PC-9 (cell line): ENCODE results near the gene RNF130. TPM values are rescaled to one million over a fixed set of nuclear protein-coding genes. Genes with fewer than 3 reads are reported as not detected.
A peak's percentile ranks its signal among the peaks of the same experiment; 100 is the strongest.

Experiments used
- BruUV-seq: library from RNA; stranded (reverse); fragments of 400-500 nt; replicated peaks from 2 replicates; lab custom pipeline; 2021; lab: Mats Ljungman, UMichigan
- CTCF ChIA-PET: fragments of 300-600 bp; sonication (Branson Sonifier 250); formaldehyde crosslinking; loops from one replicate; lab custom pipeline; 2022; ENCODE audit warnings: antibody characterized with exemption; lab: Charles Lee
- POLR2A ChIA-PET: fragments of 300-600 bp; sonication (Branson Sonifier 250); formaldehyde crosslinking; loops from one replicate; lab custom pipeline; 2022; ENCODE audit warnings: antibody characterized with exemption; ENCODE audit not compliant: unreplicated experiment; lab: Charles Lee
- DNase-seq, 2 experiments: peaks; one replicate each; pipeline versions ENCODE4 v3.0.0 to v3.0.0-alpha.2; 2015 to 2022; ENCODE audit warnings: mixed read lengths in 1 of 2
- H2AFZ ChIP-seq: fragments of 200-600 bp; sonication (generic); 2 replicates; pipeline ENCODE4 v1.8.1; 2017; ENCODE audit warnings: antibody characterized with exemption
- H3F3A ChIP-seq: fragments of 200-600 bp; sonication (generic); 2 replicates; pipeline ENCODE4 v1.8.1; 2017; ENCODE audit warnings: antibody characterized with exemption, mild to moderate bottlenecking, low read depth; ENCODE audit not compliant: insufficient read depth
- H3K27ac ChIP-seq: fragments of 200-600 bp; sonication (generic); 2 replicates; pipeline ENCODE4 v1.6.1; 2016; ENCODE audit warnings: mixed run types
- H3K27me3 ChIP-seq: fragments of 200-600 bp; sonication (generic); 2 replicates; pipeline ENCODE4 v1.6.1; 2016; ENCODE audit warnings: low read depth, mixed run types; ENCODE audit not compliant: insufficient read depth
- H3K36me3 ChIP-seq: fragments of 200-600 bp; sonication (generic); 2 replicates; pipeline ENCODE4 v1.6.1; 2016; ENCODE audit warnings: low read depth, mixed run types
- H3K4me1 ChIP-seq: fragments of 200-600 bp; sonication (generic); replicated peaks from 2 replicates; pipeline ENCODE4 v1.6.1; 2016; ENCODE audit warnings: mixed run types; ENCODE audit not compliant: insufficient read depth
- H3K4me2 ChIP-seq: fragments of 200-600 bp; sonication (generic); 2 replicates; pipeline ENCODE4 v1.6.1; 2017; ENCODE audit warnings: mixed run types
- H3K4me3 ChIP-seq: fragments of 200-600 bp; sonication (generic); 2 replicates; pipeline ENCODE4 v1.6.1; 2016; ENCODE audit warnings: mixed run types
- H3K79me2 ChIP-seq: fragments of 200-600 bp; sonication (generic); 2 replicates; pipeline ENCODE4 v1.6.1; 2017; ENCODE audit warnings: low read depth, mixed run types
- H3K9me2 ChIP-seq: fragments of 200-600 bp; sonication (generic); 2 replicates; pipeline ENCODE4 v1.8.1; 2017; ENCODE audit warnings: mild to moderate bottlenecking; ENCODE audit not compliant: insufficient read depth
- H3K9me3 ChIP-seq: fragments of 200-600 bp; sonication (generic); 2 replicates; pipeline ENCODE4 v1.8.1; 2016; ENCODE audit warnings: low read depth; ENCODE audit not compliant: insufficient read depth
- H4K20me1 ChIP-seq: fragments of 200-600 bp; sonication (generic); 2 replicates; pipeline ENCODE4 v1.8.1; 2017; ENCODE audit not compliant: insufficient read depth
- CTCF ChIP-seq: fragments of 200-600 bp; sonication (generic); conservative IDR thresholded peaks from 2 replicates; pipeline ENCODE4 v1.6.1; 2017; ENCODE audit warnings: mixed run types, antibody characterized with exemption, mild to moderate bottlenecking, moderate library complexity
- EZH2 ChIP-seq: fragments of 200-600 bp; sonication (generic); IDR thresholded peaks from 2 replicates; pipeline ENCODE4 v1.8.0; 2017; ENCODE audit warnings: antibody characterized with exemption, low read depth
- intact Hi-C: fragments of 100-400 bp; cut with micrococcal nuclease; formaldehyde crosslinking; loops from one replicate; pipeline ENCODE4 v1.10.0; 2022; ENCODE audit not compliant: unreplicated experiment
- total RNA-seq: library from RNA; stranded (reverse); gene quantifications from 2 replicates; pipeline ENCODE4 v1.2.3, GENCODE V29; 2021

The RNF130 gene
- total RNA-seq, 1 experiment from 2014 or later, result 49.6 TPM

- no peaks in the 10 kb centered on the region for H3K9me3 ChIP-seq
- peaks cover 19% of the 10 kb centered on the region for H3K4me1 ChIP-seq
- intact Hi-C loops, result loop anchor here (5.0 kb wide), 1 partner anchor 230 kb away; the partner anchor contains the start of gene MRNIP
- H2AFZ ChIP-seq, result no peak overlapping the region
- H3K79me2 ChIP-seq, result no peaks in the 10 kb centered on the region
- no peak overlapping the region for H3K27ac ChIP-seq
- no peaks in the 10 kb centered on the region for H3K36me3 ChIP-seq
- H3F3A ChIP-seq, result peaks cover 16% of the 10 kb centered on the region; the same call in 1 of the 2 replicates
- DNase-seq, result no peak
- no TSS peak for BruUV-seq
- peaks cover 4% of the 10 kb centered on the region; the same call in 1 of the 2 replicates for H3K27me3 ChIP-seq
- ChIA-PET POLR2A (no interaction called here), CTCF (no interaction called here)
- no peak overlapping the region for H3K4me2 ChIP-seq
- no peak for TF ChIP-seq EZH2
- no peak for TF ChIP-seq CTCF
- no peaks in the 10 kb centered on the region for H3K9me2 ChIP-seq
- H3K4me3 ChIP-seq, result no peak overlapping the region
- H4K20me1 ChIP-seq, result no peaks in the 10 kb centered on the region
Observed at GRCh38 chr5:180086816-180087399, 15.3 kb upstream of the RNF130 start.

GRCh38 chr5:180085837-180086236 lies 14.3 kb upstream of the RNF130 start:
- TF ChIP-seq CTCF (no peak), EZH2 (no peak)
- Histone ChIP-seq H3F3A (peaks cover 16% of the 10 kb centered on the region; the same call in 1 of the 2 replicates), H3K79me2 (no peaks in the 10 kb centered on the region), H3K9me2 (no peaks in the 10 kb centered on the region), H3K9me3 (no peaks in the 10 kb centered on the region), H3K27ac (no peak overlapping the region), H3K4me2 (peak overlapping the region; percentile 73), H2AFZ (no peak overlapping the region), H3K4me3 (no peak overlapping the region), H3K36me3 (no peaks in the 10 kb centered on the region), H3K27me3 (peaks cover 12% of the 10 kb centered on the region; the same call in 1 of the 2 replicates), H3K4me1 (peaks cover 19% of the 10 kb centered on the region), H4K20me1 (no peaks in the 10 kb centered on the region)
- ChIA-PET POLR2A (no interaction called here), CTCF (no interaction called here)
- BruUV-seq, result no TSS peak
- intact Hi-C loops, result loop anchor here (5.0 kb wide), 1 partner anchor 229 kb away; the partner anchor contains the start of gene MRNIP
- no peak for DNase-seq

GRCh38 chr5:180084638-180085561 lies 13.3 kb upstream of the RNF130 start:
- POLR2A ChIA-PET, result no interaction called here
- Histone ChIP-seq H3K9me3 (no peaks in the 10 kb centered on the region), H3K4me1 (peaks cover 19% of the 10 kb centered on the region), H3K4me3 (peak overlapping the region; percentile 21; the same call in 1 of the 2 replicates), H4K20me1 (no peaks in the 10 kb centered on the region), H3K27ac (0 out of 2 replicates have a peak overlapping the region, but pooled peaks have one; percentile 25), H2AFZ (no peak overlapping the region), H3K4me2 (peak overlapping the region; percentile 73), H3K79me2 (no peaks in the 10 kb centered on the region), H3K36me3 (no peaks in the 10 kb centered on the region), H3K9me2 (no peaks in the 10 kb centered on the region), H3F3A (peaks cover 16% of the 10 kb centered on the region; the same call in 1 of the 2 replicates), H3K27me3 (peaks cover 18% of the 10 kb centered on the region; the same call in 1 of the 2 replicates)
- TF ChIP-seq CTCF, result no peak
- no peak for TF ChIP-seq EZH2
- intact Hi-C loops, result loop anchor here (5.0 kb wide), 1 partner anchor 228 kb away; the partner anchor contains the start of gene MRNIP
- CTCF ChIA-PET, result no interaction called here
- no TSS peak for BruUV-seq
- DNase-seq, result peak; percentile 79 to 82
